ENCODE data around the gene PPP1CA. TPM values are rescaled to one million over a fixed set of nuclear protein-coding genes. Genes with fewer than 3 reads are reported as not detected.

Gene PPP1CA
- total RNA-seq, 4 donors from 2014 or later: 91.9 to 110 (median 97.6) TPM

DNA sequence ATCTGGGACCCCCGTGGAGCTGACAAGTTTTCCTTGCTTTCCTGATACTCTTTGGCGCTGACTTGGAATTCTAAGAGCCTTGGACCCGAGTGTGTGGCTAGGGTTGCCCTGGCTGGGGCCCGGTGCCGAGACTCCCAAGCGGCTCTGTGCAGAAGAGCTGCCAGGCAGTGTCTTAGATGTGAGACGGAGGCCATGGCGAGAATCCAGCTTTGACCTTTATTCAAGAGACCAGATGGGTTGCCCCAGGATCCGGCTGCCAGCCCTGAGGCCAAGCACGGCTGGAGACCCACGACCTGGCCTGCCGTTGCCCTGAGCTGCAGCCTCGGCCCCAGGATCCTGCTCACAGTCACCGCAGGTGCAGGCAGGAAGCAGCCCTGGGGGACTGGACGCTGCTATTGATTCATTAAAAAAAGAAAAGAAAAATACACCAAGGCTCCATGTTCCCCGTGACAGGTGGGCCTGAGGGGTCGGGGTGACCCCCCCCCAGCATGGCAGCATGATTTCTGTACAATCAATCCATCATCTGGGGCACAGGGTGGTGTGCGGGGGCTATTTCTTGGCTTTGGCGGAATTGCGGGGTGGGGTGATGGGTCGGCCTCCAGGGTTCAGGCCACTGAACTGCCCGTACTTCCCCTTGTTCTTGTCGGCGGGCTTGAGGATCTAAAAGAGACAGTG, 3.5 kb downstream of the PPP1CA start:
- DNase-seq (ENCODE audit: low spot score): no peak
- TF ChIP-seq, protein P1, sequence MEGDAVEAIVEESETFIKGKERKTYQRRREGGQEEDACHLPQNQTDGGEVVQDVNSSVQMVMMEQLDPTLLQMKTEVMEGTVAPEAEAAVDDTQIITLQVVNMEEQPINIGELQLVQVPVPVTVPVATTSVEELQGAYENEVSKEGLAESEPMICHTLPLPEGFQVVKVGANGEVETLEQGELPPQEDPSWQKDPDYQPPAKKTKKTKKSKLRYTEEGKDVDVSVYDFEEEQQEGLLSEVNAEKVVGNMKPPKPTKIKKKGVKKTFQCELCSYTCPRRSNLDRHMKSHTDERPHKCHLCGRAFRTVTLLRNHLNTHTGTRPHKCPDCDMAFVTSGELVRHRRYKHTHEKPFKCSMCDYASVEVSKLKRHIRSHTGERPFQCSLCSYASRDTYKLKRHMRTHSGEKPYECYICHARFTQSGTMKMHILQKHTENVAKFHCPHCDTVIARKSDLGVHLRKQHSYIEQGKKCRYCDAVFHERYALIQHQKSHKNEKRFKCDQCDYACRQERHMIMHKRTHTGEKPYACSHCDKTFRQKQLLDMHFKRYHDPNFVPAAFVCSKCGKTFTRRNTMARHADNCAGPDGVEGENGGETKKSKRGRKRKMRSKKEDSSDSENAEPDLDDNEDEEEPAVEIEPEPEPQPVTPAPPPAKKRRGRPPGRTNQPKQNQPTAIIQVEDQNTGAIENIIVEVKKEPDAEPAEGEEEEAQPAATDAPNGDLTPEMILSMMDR (IDR thresholded peaks at IDR 0.05): no peak
- ATAC-seq (ENCODE audit: low FRiP score): no peak

DNA sequence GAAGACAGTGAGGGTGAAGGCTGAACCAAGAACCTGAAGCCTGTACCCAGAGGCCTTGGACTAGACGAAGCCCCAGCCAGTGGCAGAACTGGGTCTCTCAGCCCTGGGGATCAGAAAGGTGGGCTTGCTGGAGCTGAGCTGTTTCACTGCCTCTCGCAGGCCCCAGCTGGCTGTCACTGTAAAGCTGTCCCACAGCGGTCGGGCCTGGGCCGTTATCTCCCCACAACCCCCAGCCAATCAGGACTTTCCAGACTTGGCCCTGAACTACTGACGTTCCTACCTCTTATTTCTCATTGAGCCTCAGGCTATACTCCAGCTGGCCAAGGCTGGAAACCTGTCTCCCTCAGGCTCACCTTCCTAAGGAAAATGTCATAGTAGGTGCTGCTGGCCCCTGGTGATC, 4.1 kb downstream of the PPP1CA start:
- ATAC-seq (ENCODE audit: low FRiP score): no peak
- TF ChIP-seq, protein P1 (IDR thresholded peaks at IDR 0.05): no peak
- no peak for DNase-seq (ENCODE audit: low spot score)

DNA sequence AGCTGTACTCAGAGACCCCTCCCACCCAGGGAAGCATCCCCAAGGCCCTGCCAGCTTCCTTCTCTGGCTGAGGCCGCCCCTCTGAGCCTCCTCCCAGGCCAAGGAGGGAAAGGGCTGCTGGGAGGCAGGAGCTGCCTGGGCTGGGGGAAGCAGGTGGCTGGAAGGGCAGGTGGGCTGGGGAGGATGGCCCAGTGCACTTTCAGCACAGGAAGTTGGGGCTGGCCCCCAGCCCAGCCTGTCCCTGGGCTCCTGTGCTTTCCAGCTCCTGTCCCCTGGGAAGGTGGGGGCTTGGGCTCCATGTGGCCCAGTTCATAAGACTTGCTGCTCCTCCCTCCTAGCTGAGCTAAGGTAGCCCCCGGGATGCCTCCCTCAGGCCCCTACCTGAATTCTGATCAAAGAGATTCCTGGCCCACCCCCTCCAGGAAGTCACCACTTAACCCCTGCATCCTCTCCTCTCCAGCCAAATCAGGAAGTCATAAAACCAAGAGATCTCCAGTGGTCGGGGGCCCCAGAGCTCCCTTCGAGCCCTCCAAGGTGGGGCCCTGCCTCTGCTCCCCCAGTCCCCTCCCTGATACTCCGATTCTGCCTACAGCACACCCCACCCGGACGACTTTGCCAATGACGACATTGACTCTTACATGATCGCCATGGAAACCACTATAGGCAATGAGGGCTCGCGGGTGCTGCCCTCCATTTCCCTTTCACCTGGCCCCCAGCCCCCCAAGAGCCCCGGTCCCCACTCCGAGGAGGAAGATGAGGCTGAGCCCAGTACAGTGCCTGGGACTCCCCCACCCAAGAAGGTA, 4.9 kb downstream of the PPP1CA start:
- ATAC-seq (ENCODE audit: low FRiP score) (no peak), DNase-seq (ENCODE audit: low spot score) (no peak)
- TF ChIP-seq, protein P1 (IDR thresholded peaks at IDR 0.05): no peak

DNA sequence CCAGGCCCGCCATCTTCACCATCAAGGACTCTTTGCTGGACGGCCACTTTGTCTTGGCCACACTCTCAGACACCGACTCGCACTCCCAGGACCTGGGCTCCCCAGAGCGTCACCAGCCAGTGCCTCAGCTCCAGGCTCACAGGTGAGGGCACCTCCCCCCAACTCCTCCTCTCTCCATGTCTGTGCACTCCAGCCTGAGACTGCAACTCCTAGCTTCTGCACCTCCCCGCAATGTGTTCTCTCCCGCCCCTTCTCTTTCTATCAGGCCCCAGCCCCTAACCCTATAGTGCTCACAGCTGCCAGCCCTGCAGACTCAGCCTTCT, 5.4 kb downstream of the PPP1CA start:
- TF ChIP-seq, protein P1 (IDR thresholded peaks at IDR 0.05): no peak
- DNase-seq (ENCODE audit: low spot score) (no peak), ATAC-seq (ENCODE audit: low FRiP score) (no peak)

DNA sequence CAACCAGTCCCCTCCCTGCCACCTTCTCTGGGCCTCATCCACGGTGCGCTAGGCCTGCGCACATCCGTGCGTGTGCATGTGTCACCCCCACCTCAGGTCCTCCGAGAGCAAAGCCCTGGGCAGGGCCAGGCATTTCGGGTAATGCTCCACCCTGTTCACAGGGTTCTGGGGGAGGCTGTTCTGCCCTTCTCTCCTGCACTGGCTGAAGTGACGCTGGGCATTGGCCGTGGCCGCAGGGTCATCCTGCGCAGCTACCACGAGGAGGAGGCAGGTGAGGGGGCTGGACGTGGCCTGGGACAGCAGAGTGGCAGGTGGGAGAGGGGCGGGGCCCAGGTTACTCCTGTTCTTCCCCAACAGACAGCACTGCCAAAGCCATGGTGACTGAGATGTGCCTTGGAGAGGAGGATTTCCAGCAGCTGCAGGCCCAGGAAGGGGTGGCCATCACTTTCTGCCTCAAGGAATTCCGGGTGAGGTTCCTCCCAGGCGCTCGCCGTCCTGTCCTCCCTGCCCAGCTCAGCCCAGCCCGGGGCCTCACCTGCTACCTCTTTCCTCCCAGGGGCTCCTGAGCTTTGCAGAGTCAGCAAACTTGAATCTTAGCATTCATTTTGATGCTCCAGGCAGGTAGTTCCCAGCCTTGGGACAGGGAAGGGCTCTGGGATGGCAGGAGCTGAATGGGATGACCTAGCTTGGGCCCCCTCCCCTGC, 6.0 kb downstream of the PPP1CA start:
- DNase-seq (ENCODE audit: low spot score) (no peak), ATAC-seq (ENCODE audit: low FRiP score) (no peak)

DNA sequence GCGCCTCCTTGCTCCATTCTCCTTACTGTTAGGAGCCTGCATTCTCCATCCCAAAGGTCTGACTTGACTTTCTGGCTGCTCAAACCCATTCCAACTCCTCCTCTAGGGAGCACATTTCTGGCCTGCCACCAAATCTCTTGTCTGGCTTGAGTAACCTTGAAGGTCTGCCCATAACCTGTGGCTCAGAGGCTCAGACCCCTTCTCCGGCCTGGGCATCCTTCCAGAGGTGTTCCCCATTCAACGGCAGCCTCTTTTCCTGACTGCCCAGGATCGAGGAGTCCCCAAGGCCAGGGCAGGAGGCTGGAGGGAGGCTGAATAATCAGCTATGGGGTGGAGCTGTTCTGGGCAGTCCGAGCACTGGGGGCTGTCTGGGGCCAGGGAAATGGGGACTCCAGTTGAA, 7.7 kb downstream of the PPP1CA start:
- DNase-seq (ENCODE audit: low spot score) (no peak), ATAC-seq (ENCODE audit: low FRiP score) (no peak)
- TF ChIP-seq, protein P1 (IDR thresholded peaks at IDR 0.05): no peak

More for the DNA sequence above, 6.0 kb downstream of the PPP1CA start:
- TF ChIP-seq, protein P1 (IDR thresholded peaks at IDR 0.05): no peak

Measured in omental fat pad (tissue), 4 donors.